H1 (cell line): Measurements from ENCODE around the gene PRRX1. TPM values are rescaled to one million over a fixed set of nuclear protein-coding genes. Genes with fewer than 3 reads are reported as not detected.

Experiments used
- CTCF ChIA-PET: fragments of 300-600 bp; sonication (Branson Sonifier 250); formaldehyde crosslinking; loops from one replicate; lab custom pipeline; 2021; ENCODE audit not compliant: partially characterized antibody; lab: Charles Lee
- POLR2A ChIA-PET: fragments of 300-600 bp; sonication (Branson Sonifier 250); formaldehyde crosslinking; loops from one replicate; lab custom pipeline; 2021; ENCODE audit warnings: inconsistent platforms; ENCODE audit not compliant: partially characterized antibody; lab: Charles Lee
- DNase-seq, 2 experiments: peaks; one replicate each; pipeline versions ENCODE4 v3.0.0 to v3.0.0-alpha.2; 2010 to 2022; ENCODE audit warnings: low spot score in 2 of 2, low read depth in 1 of 2, mixed read lengths in 1 of 2
- FAIRE-seq: peaks from 2 replicates; lab custom pipeline; 2011; peaks lifted over from hg19 to GRCh38; lab: Jason Lieb, UNC
- H2AFZ ChIP-seq: 2 replicates; pipeline ENCODE4 v1.8.1; 2012; ENCODE audit warnings: low read length, inconsistent platforms
- H2AK5ac ChIP-seq: 2 replicates; pipeline ENCODE4 v1.6.1; 2013; ENCODE audit warnings: low read depth, low read length
- H2BK120ac ChIP-seq: replicated peaks from 2 replicates; pipeline ENCODE3; 2013; ENCODE audit warnings: low read depth, low read length, inconsistent platforms
- H2BK12ac ChIP-seq: 2 replicates; pipeline ENCODE4 v1.6.1; 2013; ENCODE audit warnings: low read depth, low read length
- H2BK15ac ChIP-seq: 2 replicates; pipeline ENCODE4 v1.6.1; 2013; ENCODE audit warnings: low read length
- H2BK20ac ChIP-seq: 2 replicates; pipeline ENCODE4 v1.6.1; 2013; ENCODE audit warnings: low read length
- H2BK5ac ChIP-seq: 2 replicates; pipeline ENCODE4 v1.6.1; 2013; ENCODE audit warnings: low read depth, low read length
- H3K14ac ChIP-seq: 2 replicates; pipeline ENCODE4 v1.6.1; 2013; ENCODE audit warnings: inconsistent platforms; ENCODE audit not compliant: insufficient read length
- H3K18ac ChIP-seq: 2 replicates; pipeline ENCODE4 v1.6.1; 2013; ENCODE audit warnings: low read length; ENCODE audit errors: extremely low read depth
- H3K23ac ChIP-seq: 2 replicates; pipeline ENCODE4 v1.6.1; 2013; ENCODE audit warnings: inconsistent platforms; ENCODE audit not compliant: insufficient read length
- H3K23me2 ChIP-seq: 2 replicates; pipeline ENCODE4 v1.6.1; 2013; ENCODE audit warnings: low read depth, low read length
- H3K27ac ChIP-seq: 2 replicates; pipeline ENCODE4 v1.6.1; 2011; ENCODE audit warnings: low read depth, low read length, inconsistent platforms
- H3K27me3 ChIP-seq, 4 experiments: replicated peaks in 1 of 4; 1 replicate in 1 of 4; 2 replicates in 3 of 4; pipeline versions ENCODE4 v1.6.1 to v1.8.1; 2011 to 2013; ENCODE audit warnings: low read length in 3 of 4, mild to moderate bottlenecking in 3 of 4, inconsistent platforms in 2 of 4, mixed read lengths in 2 of 4, moderate library complexity in 1 of 4; ENCODE audit not compliant: control insufficient read depth in 3 of 4, insufficient read depth in 3 of 4; ENCODE audit errors: extremely low read depth in 1 of 4
- H3K36me3 ChIP-seq, 4 experiments: 2 replicates each; pipeline versions ENCODE4 v1.6.1 to v1.8.1; 2011 to 2013; ENCODE audit warnings: mild to moderate bottlenecking in 4 of 4, low read length in 3 of 4, moderate library complexity in 2 of 4, control low read depth in 1 of 4, inconsistent platforms in 1 of 4; ENCODE audit not compliant: insufficient read depth in 4 of 4, control insufficient read depth in 2 of 4
- H3K4ac ChIP-seq: replicated peaks from 2 replicates; pipeline ENCODE3; 2013; ENCODE audit warnings: low read length, low read depth, mixed read lengths, inconsistent platforms; ENCODE audit not compliant: insufficient read length
- H3K4me1 ChIP-seq, 4 experiments: replicated peaks in 1 of 4; 1 replicate in 1 of 4; 2 replicates in 3 of 4; pipeline versions ENCODE4 v1.6.1 to v1.8.1; 2011 to 2013; ENCODE audit warnings: low read length in 3 of 4, inconsistent platforms in 2 of 4, mixed read lengths in 1 of 4; ENCODE audit not compliant: insufficient read depth in 4 of 4, control insufficient read depth in 3 of 4
- H3K4me2 ChIP-seq, 2 experiments: 2 replicates each; pipeline versions ENCODE4 v1.6.1 to v1.8.1; 2011 to 2013; ENCODE audit warnings: low read depth in 2 of 2, low read length in 2 of 2, control low read depth in 1 of 2, inconsistent platforms in 1 of 2, mild to moderate bottlenecking in 1 of 2; ENCODE audit not compliant: insufficient read depth in 1 of 2
- H3K4me3 ChIP-seq, 4 experiments: fragments of 200-600, 300-600 bp in 1 of 4; sonication (generic), shearing (Covaris generic), sonication (Bioruptor Twin) in 1 of 4; 2 replicates each; pipeline versions ENCODE4 v1.5.1 to v1.8.1; 2011 to 2016; ENCODE audit warnings: low read length in 4 of 4, low read depth in 3 of 4, control low read depth in 2 of 4, inconsistent platforms in 2 of 4, mild to moderate bottlenecking in 2 of 4, mixed read lengths in 1 of 4, moderate library complexity in 1 of 4; ENCODE audit not compliant: insufficient read depth in 2 of 4; ENCODE audit errors: extremely low read depth in 1 of 4
- H3K56ac ChIP-seq: replicated peaks from 2 replicates; pipeline ENCODE3; 2013; ENCODE audit warnings: low read depth, mild to moderate bottlenecking, mixed read lengths, low read length, inconsistent platforms; ENCODE audit not compliant: insufficient read length
- H3K79me1 ChIP-seq: 2 replicates; pipeline ENCODE4 v1.6.1; 2013; ENCODE audit warnings: low read depth, low read length, control low read depth
- H3K79me2 ChIP-seq, 2 experiments: 2 replicates each; pipeline versions ENCODE4 v1.6.1 to v1.8.1; 2012 to 2013; ENCODE audit warnings: low read length in 2 of 2, mild to moderate bottlenecking in 2 of 2, inconsistent platforms in 1 of 2; ENCODE audit not compliant: insufficient read depth in 2 of 2, control insufficient read depth in 1 of 2
- H3K9ac ChIP-seq, 4 experiments: replicated peaks in 1 of 4; 1 replicate in 1 of 4; 2 replicates in 3 of 4; pipeline versions ENCODE4 v1.6.1 to v1.8.1; 2011 to 2013; ENCODE audit warnings: low read depth in 3 of 4, low read length in 3 of 4, control low read depth in 2 of 4, mild to moderate bottlenecking in 2 of 4, moderate library complexity in 2 of 4, inconsistent platforms in 1 of 4; ENCODE audit errors: extremely low read depth in 1 of 4
- H3K9me3 ChIP-seq, 2 experiments: 2 replicates each; pipeline versions ENCODE4 v1.6.1 to v1.8.1; 2012 to 2013; ENCODE audit warnings: mild to moderate bottlenecking in 2 of 2, moderate library complexity in 2 of 2, control low read depth in 1 of 2, inconsistent platforms in 1 of 2, low read depth in 1 of 2, low read length in 1 of 2, mixed read lengths in 1 of 2; ENCODE audit not compliant: insufficient read depth in 2 of 2
- H4K20me1 ChIP-seq, 2 experiments: replicated peaks in 1 of 2; 2 replicates each; pipeline versions ENCODE3 to v1.8.1; 2011 to 2013; ENCODE audit warnings: inconsistent platforms in 2 of 2, low read length in 2 of 2, mild to moderate bottlenecking in 1 of 2; ENCODE audit not compliant: insufficient read depth in 2 of 2, control insufficient read depth in 1 of 2
- H4K5ac ChIP-seq: 2 replicates; pipeline ENCODE4 v1.6.1; 2013; ENCODE audit warnings: low read length, low read depth, mixed read lengths, inconsistent platforms; ENCODE audit not compliant: insufficient read length
- H4K8ac ChIP-seq: 2 replicates; pipeline ENCODE4 v1.8.0; 2013; ENCODE audit warnings: mild to moderate bottlenecking, moderate library complexity, low read length, inconsistent platforms; ENCODE audit not compliant: insufficient read depth; ENCODE audit errors: extremely low read depth
- H4K91ac ChIP-seq: replicated peaks from 2 replicates; pipeline ENCODE3; 2013; ENCODE audit warnings: low read length, mixed read lengths, inconsistent platforms; ENCODE audit not compliant: insufficient read length
- BCL11A ChIP-seq, 2 experiments: IDR thresholded peaks; one replicate each; pipeline ENCODE4 v1.6.1; 2011; ENCODE audit warnings: low read depth in 2 of 2, low read length in 2 of 2, mild to moderate bottlenecking in 2 of 2
- CBX5 ChIP-seq: fragments of 300-800, 300-1000 bp; sonication (generic); IDR thresholded peaks from 2 replicates; pipeline ENCODE4 v1.7.1; 2016; ENCODE audit warnings: antibody characterized with exemption, low read length, low read depth
- CHD1 ChIP-seq: IDR thresholded peaks from 2 replicates; pipeline ENCODE4 v1.6.1; 2012; ENCODE audit warnings: low read depth, low read length, improper control_type of control experiment
- FOSL1 ChIP-seq: IDR thresholded peaks from 2 replicates; pipeline ENCODE4 v1.6.1; 2011; ENCODE audit warnings: mild to moderate bottlenecking, low read depth, low read length, moderate library complexity; ENCODE audit not compliant: insufficient read depth
- JUN ChIP-seq: IDR thresholded peaks from 2 replicates; pipeline ENCODE4 v1.6.1; 2011; ENCODE audit warnings: low read depth, mild to moderate bottlenecking, improper control_type of control experiment, low read length
- KDM1A ChIP-seq: fragments of 200-600, 300-600 bp; sonication (generic); IDR thresholded peaks from 2 replicates; pipeline ENCODE4 v1.7.1; 2016; ENCODE audit warnings: mild to moderate bottlenecking, low read length, borderline replicate concordance
- MAFK ChIP-seq: IDR thresholded peaks from 2 replicates; pipeline ENCODE4 v1.6.1; 2012; ENCODE audit warnings: low read depth, mild to moderate bottlenecking, improper control_type of control experiment, low read length
- NRF1 ChIP-seq: IDR thresholded peaks from 2 replicates; pipeline ENCODE4 v1.6.1; 2011; ENCODE audit warnings: mild to moderate bottlenecking, low read depth, low read length, improper control_type of control experiment
- POU5F1 ChIP-seq: IDR thresholded peaks from 2 replicates; pipeline ENCODE4 v1.6.1; 2011; ENCODE audit warnings: low read depth, mild to moderate bottlenecking, low read length, moderate library complexity
- SIRT6 ChIP-seq: IDR thresholded peaks from one replicate; pipeline ENCODE4 v1.7.1; 2012; ENCODE audit warnings: low read length, inconsistent platforms
- SP2 ChIP-seq: IDR thresholded peaks from 2 replicates; pipeline ENCODE4 v1.6.1; 2012; ENCODE audit warnings: mild to moderate bottlenecking, low read length, inconsistent platforms
- TAF1 ChIP-seq: IDR thresholded peaks from 2 replicates; pipeline ENCODE4 v1.6.1; 2011; ENCODE audit warnings: mild to moderate bottlenecking, low read depth, low read length
- YY1 ChIP-seq: IDR thresholded peaks from 2 replicates; pipeline ENCODE4 v1.6.1; 2011; ENCODE audit warnings: low read depth, mild to moderate bottlenecking, low read length
- WGBS, 2 experiments: shearing (Covaris generic) in 1 of 2; methylation state at CpG; one replicate each; pipeline versions ENCODE4 v1.1.6 to v1.1.7; 2013 to 2015; ENCODE audit warnings: low lambda C conversion rate in 2 of 2, mixed read lengths in 2 of 2, inconsistent platforms in 1 of 2, low coverage in 1 of 2, missing lambda C conversion rate in 1 of 2; ENCODE audit not compliant: insufficient replicate concordance in 2 of 2, insufficient coverage in 1 of 2, insufficient read length in 1 of 2; ENCODE audit errors: extremely low coverage in 1 of 2, missing lambda C conversion rate in 1 of 2; 5-methylcytosine and 5-hydroxymethylcytosine counted together
- polyA plus RNA-seq, 7 experiments: library from polyadenylated mRNA; depleted of rRNA in 3 of 7; stranded (reverse) in 5 of 7; unstranded in 2 of 7; fragments of >200 nt in 5 of 7; fragments of 200-250 nt in 2 of 7; gene quantifications; 1 replicate in 5 of 7; 2 replicates in 1 of 7; 4 replicates in 1 of 7; pipeline versions ENCODE4 v1.2.1 to v1.2.3, GENCODE V29; 2011 to 2013; ENCODE audit warnings: missing spikeins in 2 of 7, mixed read lengths in 2 of 7
- total RNA-seq: library from RNA; stranded (reverse); fragmentation: NEBNext Ultra II Directional; extraction: Animal tissue kit (Norgen Biotek cat#: 25700); gene quantifications from 2 replicates; pipeline ENCODE4 v1.2.1, GENCODE V29; 2021
- TF ChIP-seq, protein P1 (sequence below), 3 experiments: IDR thresholded peaks; 1 replicate in 2 of 3; 2 replicates in 1 of 3; pipeline versions ENCODE4 v1.5.1 to v1.6.1; 2011; ENCODE audit warnings: low read length in 3 of 3, mild to moderate bottlenecking in 3 of 3, inconsistent platforms in 2 of 3, low read depth in 1 of 3, moderate library complexity in 1 of 3; ENCODE audit not compliant: insufficient read depth in 1 of 3; ENCODE audit errors: control extremely low read depth in 1 of 3

PRRX1 gene
- total and polyA plus RNA-seq, 2 of the 8 experiments (the other 6 are each of a cell fraction or from before 2014, with no cell fraction given) = not detected

DNA sequence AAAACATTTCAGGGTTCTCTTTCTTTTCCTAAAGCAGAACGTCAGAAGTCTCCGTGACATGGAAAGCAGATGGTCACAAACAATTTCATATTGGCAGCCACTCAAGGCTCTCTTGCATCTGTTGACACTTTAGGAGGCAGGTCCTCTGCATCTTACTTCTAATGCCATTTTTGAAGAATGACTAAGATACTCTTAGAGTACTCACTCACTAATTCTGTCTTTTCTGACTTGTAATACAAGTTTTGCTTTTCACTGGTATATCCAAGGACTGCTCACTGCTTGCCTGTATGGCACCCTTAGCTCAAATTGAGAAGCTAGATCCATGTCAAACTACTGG, 68.3 kb downstream of the PRRX1 start:
- Histone ChIP-seq H3K36me3 (no peaks in the 10 kb centered on the region), H2BK20ac (no peak overlapping the region), H3K4me2 (no peak overlapping the region), H4K20me1 (no peaks in the 10 kb centered on the region), H3K4me3 (no peak overlapping the region), H4K8ac (no peak overlapping the region), H3K9me3 (no peaks in the 10 kb centered on the region), H3K4ac (no peak overlapping the region), H2BK5ac (no peak overlapping the region), H3K4me1 (no peaks in the 10 kb centered on the region), H2BK12ac (no peak overlapping the region), H3K56ac (no peak overlapping the region), H2AK5ac (no peak overlapping the region), H3K27me3 (no peaks in the 10 kb centered on the region), H3K79me2 (no peaks in the 10 kb centered on the region), H3K9ac (no peak overlapping the region), H4K5ac (no peak overlapping the region), H2BK15ac (no peak overlapping the region), H3K27ac (no peak overlapping the region), H2BK120ac (no peak overlapping the region), H3K23ac (no peak overlapping the region), H4K91ac (no peak overlapping the region), H2AFZ (no peak overlapping the region), H3K18ac (no peak overlapping the region), H3K79me1 (no peaks in the 10 kb centered on the region), H3K23me2 (no peaks in the 10 kb centered on the region; the same call in 1 of the 2 replicates), H3K14ac (no peak overlapping the region)
- ChIA-PET CTCF (interaction anchor here (1.0 to 1.3 kb wide), 2 partner anchors 14 to 198 kb away, joined by 3 read pairs; no protein-coding TSS in a partner anchor), POLR2A (no interaction called here)
- WGBS, 2 experiments = 64% methylated on average over 2 of the region's 2 CpGs; no CpG with 5 or more reads in 1 of the 2 experiments
- DNase-seq (no peak), FAIRE-seq (no peak)
- no peak for TF ChIP-seq FOSL1
- no peak for TF ChIP-seq KDM1A
- TF ChIP-seq CHD1 = no peak
- TF ChIP-seq BCL11A (IDR thresholded peaks at IDR 0.05; ENCODE audit: low read depth in 2 of 2, low read length in 2 of 2) = no peak
- TF ChIP-seq, protein P1, sequence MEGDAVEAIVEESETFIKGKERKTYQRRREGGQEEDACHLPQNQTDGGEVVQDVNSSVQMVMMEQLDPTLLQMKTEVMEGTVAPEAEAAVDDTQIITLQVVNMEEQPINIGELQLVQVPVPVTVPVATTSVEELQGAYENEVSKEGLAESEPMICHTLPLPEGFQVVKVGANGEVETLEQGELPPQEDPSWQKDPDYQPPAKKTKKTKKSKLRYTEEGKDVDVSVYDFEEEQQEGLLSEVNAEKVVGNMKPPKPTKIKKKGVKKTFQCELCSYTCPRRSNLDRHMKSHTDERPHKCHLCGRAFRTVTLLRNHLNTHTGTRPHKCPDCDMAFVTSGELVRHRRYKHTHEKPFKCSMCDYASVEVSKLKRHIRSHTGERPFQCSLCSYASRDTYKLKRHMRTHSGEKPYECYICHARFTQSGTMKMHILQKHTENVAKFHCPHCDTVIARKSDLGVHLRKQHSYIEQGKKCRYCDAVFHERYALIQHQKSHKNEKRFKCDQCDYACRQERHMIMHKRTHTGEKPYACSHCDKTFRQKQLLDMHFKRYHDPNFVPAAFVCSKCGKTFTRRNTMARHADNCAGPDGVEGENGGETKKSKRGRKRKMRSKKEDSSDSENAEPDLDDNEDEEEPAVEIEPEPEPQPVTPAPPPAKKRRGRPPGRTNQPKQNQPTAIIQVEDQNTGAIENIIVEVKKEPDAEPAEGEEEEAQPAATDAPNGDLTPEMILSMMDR (IDR thresholded peaks at IDR 0.05; ENCODE audit: control extremely low read depth in 1 of 3, insufficient read depth in 1 of 3, low read depth in 1 of 3, low read length in 3 of 3) = no peak
- TF ChIP-seq NRF1 = no peak
- TF ChIP-seq YY1 = no peak
- no peak for TF ChIP-seq TAF1
- TF ChIP-seq JUN = no peak
- TF ChIP-seq CBX5 = no peak
- no peak for TF ChIP-seq SP2
- no peak for TF ChIP-seq SIRT6
- TF ChIP-seq MAFK = no peak
- TF ChIP-seq POU5F1 = no peak
